HEK293T (cell line): Measurements from ENCODE around the gene PDS5A.
"Not testable (repeated sequence)": the region's sequence is repeated elsewhere in the genome, so short reads cannot be mapped to it uniquely, and the experiment has no call there.

Experiments used
- CTCF ChIA-PET: fragments of 350-600 bp; formaldehyde crosslinking; extraction: SDS; loops from one replicate; lab custom pipeline; 2021; ENCODE audit warnings: antibody characterized with exemption, inconsistent platforms; lab: Yijun Ruan, JAX
- POLR2A ChIA-PET: fragments of 350-600 bp; formaldehyde crosslinking; extraction: SDS; loops from one replicate; lab custom pipeline; 2020; ENCODE audit warnings: antibody characterized with exemption, inconsistent platforms; lab: Yijun Ruan, JAX
- DNase-seq: peaks from one replicate; pipeline ENCODE4 v3.0.0; 2012; ENCODE audit warnings: mixed read lengths; ENCODE audit errors: extremely low spot score
- ARNT ChIP-seq: fragments of 450-650 bp; IDR thresholded peaks from 2 replicates; pipeline ENCODE4 v1.6.1; 2017; ENCODE audit warnings: mild to moderate bottlenecking
- BHLHE40 ChIP-seq: fragments of 450-650 bp; IDR thresholded peaks from 2 replicates; pipeline ENCODE4 v1.6.1; 2016; ENCODE audit warnings: mild to moderate bottlenecking, moderate library complexity, borderline replicate concordance
- CTBP1 ChIP-seq: fragments of 450-650 bp; IDR thresholded peaks from 2 replicates; pipeline ENCODE4 v1.6.1; 2016; ENCODE audit warnings: borderline replicate concordance
- ELF4 ChIP-seq: fragments of 450-650 bp; IDR thresholded peaks from 2 replicates; pipeline ENCODE4 v1.6.1; 2017; ENCODE audit warnings: antibody characterized with exemption
- FOXA1 ChIP-seq: fragments of 450-650 bp; IDR thresholded peaks from 2 replicates; pipeline ENCODE4 v1.6.1; 2016; ENCODE audit warnings: mild to moderate bottlenecking
- FOXK2 ChIP-seq: fragments of 450-650 bp; IDR thresholded peaks from 2 replicates; pipeline ENCODE4 v1.6.1; 2016; ENCODE audit warnings: mild to moderate bottlenecking
- FOXM1 ChIP-seq: fragments of 450-650 bp; IDR thresholded peaks from 2 replicates; pipeline ENCODE4 v1.6.1; 2017; ENCODE audit warnings: mild to moderate bottlenecking, borderline replicate concordance
- HDGF ChIP-seq: fragments of 450-650 bp; IDR thresholded peaks from 2 replicates; pipeline ENCODE4 v1.6.1; 2017; ENCODE audit warnings: antibody characterized with exemption, borderline replicate concordance
- L3MBTL2 ChIP-seq: fragments of 450-650 bp; conservative IDR thresholded peaks from 2 replicates; pipeline ENCODE4 v1.6.1; 2016; ENCODE audit warnings: mild to moderate bottlenecking
- LEF1 ChIP-seq: fragments of 450-650 bp; IDR thresholded peaks from 2 replicates; pipeline ENCODE4 v1.6.1; 2017; ENCODE audit warnings: mild to moderate bottlenecking, borderline replicate concordance
- NFRKB ChIP-seq: fragments of 450-650 bp; IDR thresholded peaks from 2 replicates; pipeline ENCODE4 v1.6.1; 2016; ENCODE audit warnings: mild to moderate bottlenecking, moderate library complexity
- SP1 ChIP-seq: fragments of 450-650 bp; IDR thresholded peaks from 2 replicates; pipeline ENCODE4 v1.6.1; 2017
- SUZ12 ChIP-seq: fragments of 450-650 bp; IDR thresholded peaks from 2 replicates; pipeline ENCODE4 v1.6.1; 2016; ENCODE audit warnings: mild to moderate bottlenecking
- TARDBP ChIP-seq: fragments of 450-650 bp; IDR thresholded peaks from 2 replicates; pipeline ENCODE4 v1.6.1; 2016
- ZNF384 ChIP-seq: fragments of 450-650 bp; IDR thresholded peaks from 2 replicates; pipeline ENCODE4 v1.6.1; 2016
- TF ChIP-seq, protein P1 (sequence below): fragments of 450-650 bp; IDR thresholded peaks from 2 replicates; pipeline ENCODE4 v1.6.1; 2016

The PDS5A gene

GRCh38 chr4:39947417-39947816 lies 30.3 kb downstream of the PDS5A start:
- TF ChIP-seq BHLHE40, result no peak
- TF ChIP-seq FOXM1, result no peak
- no peak for TF ChIP-seq LEF1
- no peak for TF ChIP-seq SP1
- TF ChIP-seq ARNT, result no peak
- TF ChIP-seq ELF4, result no peak
- TF ChIP-seq, protein P1, sequence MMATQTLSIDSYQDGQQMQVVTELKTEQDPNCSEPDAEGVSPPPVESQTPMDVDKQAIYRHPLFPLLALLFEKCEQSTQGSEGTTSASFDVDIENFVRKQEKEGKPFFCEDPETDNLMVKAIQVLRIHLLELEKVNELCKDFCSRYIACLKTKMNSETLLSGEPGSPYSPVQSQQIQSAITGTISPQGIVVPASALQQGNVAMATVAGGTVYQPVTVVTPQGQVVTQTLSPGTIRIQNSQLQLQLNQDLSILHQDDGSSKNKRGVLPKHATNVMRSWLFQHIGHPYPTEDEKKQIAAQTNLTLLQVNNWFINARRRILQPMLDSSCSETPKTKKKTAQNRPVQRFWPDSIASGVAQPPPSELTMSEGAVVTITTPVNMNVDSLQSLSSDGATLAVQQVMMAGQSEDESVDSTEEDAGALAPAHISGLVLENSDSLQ, result no peak
- TF ChIP-seq FOXA1, result no peak
- TF ChIP-seq SUZ12, result no peak
- ChIA-PET CTCF (no interaction called here), POLR2A (no interaction called here)
- no peak for DNase-seq

- POLR2A ChIA-PET, CTCF ChIA-PET, DNase-seq: not testable (repeated sequence)
These were observed 33.5 kb downstream of the PDS5A start for GRCh38 chr4:39944245-39944644.

DNA sequence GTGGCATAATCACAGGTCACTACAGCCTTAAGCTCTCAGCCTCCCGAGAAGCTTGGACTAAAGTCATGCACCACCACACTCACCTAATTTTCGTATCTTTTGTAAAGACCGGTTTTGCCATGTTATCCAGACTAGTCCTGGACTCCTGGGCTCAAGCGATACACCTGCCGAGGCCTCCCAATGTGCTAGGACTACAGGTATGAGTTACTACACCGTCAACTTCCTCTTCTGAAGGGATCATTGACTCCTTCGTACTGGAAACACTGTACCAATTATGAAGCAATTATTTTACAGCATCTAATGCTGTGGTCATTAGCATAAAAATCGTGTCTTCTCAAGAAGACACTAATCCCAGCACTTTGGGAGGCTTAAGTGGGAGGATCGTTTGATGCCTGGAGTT lies 35.2 kb downstream of the PDS5A start:
- no peak for DNase-seq
- no peak for TF ChIP-seq SUZ12
- no peak for TF ChIP-seq HDGF
- no peak for TF ChIP-seq L3MBTL2
- TF ChIP-seq TARDBP, result no peak
- POLR2A ChIA-PET, result no interaction called here
- CTCF ChIA-PET, result no interaction called here

GRCh38 chr4:39941682-39942217 lies 36.0 kb downstream of the PDS5A start:
- no peak for DNase-seq
- POLR2A ChIA-PET, result no interaction called here
- CTCF ChIA-PET, result interaction anchor here (0.6 kb wide), 1 partner anchor 252 kb away, joined by 3 read pairs; no protein-coding TSS in a partner anchor
- TF ChIP-seq FOXK2, result no peak
- no peak for TF ChIP-seq ARNT
- TF ChIP-seq, protein P1, result no peak
- TF ChIP-seq NFRKB, result no peak
- no peak for TF ChIP-seq FOXA1
- no peak for TF ChIP-seq ELF4
- TF ChIP-seq CTBP1, result no peak
- no peak for TF ChIP-seq LEF1
- TF ChIP-seq SP1, result no peak
- no peak for TF ChIP-seq FOXM1
- no peak for TF ChIP-seq BHLHE40
- no peak for TF ChIP-seq ZNF384
- TF ChIP-seq TARDBP, result no peak
- no peak for TF ChIP-seq HDGF
- TF ChIP-seq SUZ12, result no peak

DNA sequence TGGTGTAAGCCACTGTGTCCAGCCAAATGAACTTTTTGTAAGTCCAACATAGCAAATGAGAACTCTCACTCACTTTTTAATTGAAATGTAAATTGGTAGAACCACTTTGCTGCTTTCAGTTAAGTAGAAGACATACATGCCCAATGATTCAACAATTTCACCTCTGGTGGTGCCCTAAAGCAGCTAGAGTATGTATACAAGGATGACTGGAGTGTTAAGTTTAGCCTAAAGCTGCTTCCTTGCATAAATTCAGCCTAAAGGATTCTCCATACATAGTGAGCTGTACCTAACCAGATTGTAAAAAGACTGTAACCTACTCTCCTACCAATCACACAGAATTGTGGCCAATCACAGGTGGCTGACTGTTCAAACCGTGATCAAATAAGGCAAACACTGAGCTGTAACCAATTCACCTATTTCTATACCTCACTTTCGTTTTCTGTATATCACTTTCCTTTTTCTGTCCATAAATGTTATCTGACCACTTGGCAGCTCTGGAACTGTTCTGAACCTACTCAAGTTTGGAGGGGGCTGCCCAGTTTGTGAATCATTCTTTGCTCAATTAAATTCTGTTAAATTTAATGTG lies 39.9 kb downstream of the PDS5A start:
- no peak for DNase-seq
- TF ChIP-seq L3MBTL2 (no peak), BHLHE40 (no peak), TARDBP (no peak)
- ChIA-PET POLR2A (no interaction called here), CTCF (no interaction called here)

- no peak for TF ChIP-seq SUZ12
- no peak for TF ChIP-seq CTBP1
- TF ChIP-seq BHLHE40, result no peak
- TF ChIP-seq FOXA1, result no peak
- no peak for TF ChIP-seq FOXM1
- TF ChIP-seq NFRKB, result no peak
- TF ChIP-seq SP1, result no peak
- no peak for TF ChIP-seq ARNT
- no peak for TF ChIP-seq TARDBP
- TF ChIP-seq, protein P1, result no peak
- TF ChIP-seq HDGF, result no peak
- TF ChIP-seq L3MBTL2, result no peak
- no peak for TF ChIP-seq LEF1
- TF ChIP-seq ELF4, result no peak
- TF ChIP-seq FOXK2, result no peak
- TF ChIP-seq ZNF384, result no peak
- CTCF ChIA-PET, result no interaction called here
- POLR2A ChIA-PET, result interaction anchor here (0.8 kb wide), 1 partner anchor 239 kb away, joined by 3 read pairs; no protein-coding TSS in a partner anchor
- no peak for DNase-seq
These were observed 40.9 kb downstream of the PDS5A start for GRCh38 chr4:39936565-39937418.
